Brain microvascular endothelial cell (primary cell): ENCODE measurements around the gene HSD17B14.
"Not testable (repeated sequence)": the region's sequence is repeated elsewhere in the genome, so short reads cannot be mapped to it uniquely, and the experiment has no call there.

Experiments used
- DNase-seq: peaks from one replicate; pipeline ENCODE4 v3.0.0-alpha.2; 2020
- H3K27ac ChIP-seq: fragments of 250-450 bp; sonication (Bioruptor Pico); 2 replicates; pipeline ENCODE4 v1.5.1; 2020; ENCODE audit warnings: mild to moderate bottlenecking, moderate library complexity
- H3K27me3 ChIP-seq: fragments of 250-450 bp; sonication (Bioruptor Pico); replicated peaks from 2 replicates; pipeline ENCODE4 v1.5.1; 2020; ENCODE audit warnings: mild to moderate bottlenecking
- H3K36me3 ChIP-seq: fragments of 250-450 bp; sonication (Bioruptor Pico); replicated peaks from 2 replicates; pipeline ENCODE4 v1.5.1; 2020; ENCODE audit warnings: mild to moderate bottlenecking
- H3K4me3 ChIP-seq: 2 replicates; pipeline ENCODE4 v1.5.1; 2011; ENCODE audit warnings: low read depth, mild to moderate bottlenecking, control low read depth, low read length, moderate library complexity
- in situ Hi-C: cut with HindIII; loops from 2 replicates; pipeline ENCODE4 v1.10.0; 2017; ENCODE audit warnings: low sequenced_read_pairs, low pct_ligation_motif_present
- TF ChIP-seq, protein P1 (sequence below): IDR thresholded peaks from 2 replicates; pipeline ENCODE4 v1.5.1; 2011; ENCODE audit warnings: low read depth, mild to moderate bottlenecking, moderate library complexity, low read length, control low read depth, inconsistent platforms; ENCODE audit errors: missing control alignments

HSD17B14 gene

GRCh38 chr19:48858984-48859710 is 22.9 kb upstream of the HSD17B14 start:
- DNase-seq: no peak
- Histone ChIP-seq H3K27ac (no peak overlapping the region), H3K27me3 (no peaks in the 10 kb centered on the region), H3K36me3 (peaks cover 8% of the 10 kb centered on the region), H3K4me3 (no peak overlapping the region)
- TF ChIP-seq, protein P1, sequence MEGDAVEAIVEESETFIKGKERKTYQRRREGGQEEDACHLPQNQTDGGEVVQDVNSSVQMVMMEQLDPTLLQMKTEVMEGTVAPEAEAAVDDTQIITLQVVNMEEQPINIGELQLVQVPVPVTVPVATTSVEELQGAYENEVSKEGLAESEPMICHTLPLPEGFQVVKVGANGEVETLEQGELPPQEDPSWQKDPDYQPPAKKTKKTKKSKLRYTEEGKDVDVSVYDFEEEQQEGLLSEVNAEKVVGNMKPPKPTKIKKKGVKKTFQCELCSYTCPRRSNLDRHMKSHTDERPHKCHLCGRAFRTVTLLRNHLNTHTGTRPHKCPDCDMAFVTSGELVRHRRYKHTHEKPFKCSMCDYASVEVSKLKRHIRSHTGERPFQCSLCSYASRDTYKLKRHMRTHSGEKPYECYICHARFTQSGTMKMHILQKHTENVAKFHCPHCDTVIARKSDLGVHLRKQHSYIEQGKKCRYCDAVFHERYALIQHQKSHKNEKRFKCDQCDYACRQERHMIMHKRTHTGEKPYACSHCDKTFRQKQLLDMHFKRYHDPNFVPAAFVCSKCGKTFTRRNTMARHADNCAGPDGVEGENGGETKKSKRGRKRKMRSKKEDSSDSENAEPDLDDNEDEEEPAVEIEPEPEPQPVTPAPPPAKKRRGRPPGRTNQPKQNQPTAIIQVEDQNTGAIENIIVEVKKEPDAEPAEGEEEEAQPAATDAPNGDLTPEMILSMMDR: no peak
- in situ Hi-C loops: no loop called here

DNA sequence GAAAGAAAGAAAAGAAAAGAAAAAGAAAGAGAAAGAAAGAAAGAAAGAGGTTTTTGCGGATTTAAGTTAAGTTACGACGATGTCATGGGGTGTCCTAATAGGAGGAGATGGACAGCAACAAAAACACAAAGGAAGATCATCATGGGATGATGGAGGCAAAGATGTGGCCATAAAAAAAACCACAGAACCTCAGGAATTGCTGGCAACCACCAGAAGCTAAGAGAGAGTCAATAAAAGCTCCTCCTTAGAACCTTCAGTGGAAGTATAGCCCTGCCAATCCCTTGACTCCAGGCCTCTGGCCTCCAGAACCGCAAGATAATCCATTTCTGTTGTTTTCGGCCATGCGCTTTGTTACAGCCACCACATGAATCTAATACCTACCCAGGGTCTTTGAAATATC is 20.6 kb upstream of the HSD17B14 start:
- Histone ChIP-seq H3K27me3 (no peaks in the 10 kb centered on the region), H3K36me3 (peaks cover 8% of the 10 kb centered on the region), H3K4me3 (no peak overlapping the region), H3K27ac (no peak overlapping the region)
- no peak for DNase-seq
- TF ChIP-seq, protein P1: no peak
- in situ Hi-C loops: no loop called here

GRCh38 chr19:48854103-48854502 is 17.8 kb upstream of the HSD17B14 start:
- H3K27ac ChIP-seq: no peak overlapping the region
- TF ChIP-seq, protein P1: no peak
- in situ Hi-C loops: no loop called here
- DNase-seq: no peak
- H3K27me3 ChIP-seq: no peaks in the 10 kb centered on the region
- no peak overlapping the region for H3K4me3 ChIP-seq
- H3K36me3 ChIP-seq: no peaks in the 10 kb centered on the region

- DNase-seq: no peak
- in situ Hi-C loops: no loop called here
- no peak overlapping the region for H3K4me3 ChIP-seq
- no peaks in the 10 kb centered on the region for H3K27me3 ChIP-seq
- TF ChIP-seq, protein P1: no peak
- no peak overlapping the region for H3K27ac ChIP-seq
- no peaks in the 10 kb centered on the region for H3K36me3 ChIP-seq
Measured at GRCh38 chr19:48853483-48853882, 17.2 kb upstream of the HSD17B14 start.

- no peak overlapping the region for H3K4me3 ChIP-seq
- H3K27me3 ChIP-seq: no peaks in the 10 kb centered on the region
- no peak overlapping the region for H3K27ac ChIP-seq
- in situ Hi-C loops: no loop called here
- TF ChIP-seq, protein P1: no peak
- H3K36me3 ChIP-seq: no peaks in the 10 kb centered on the region
- DNase-seq: no peak
Measured at GRCh38 chr19:48852292-48852691, 16.0 kb upstream of the HSD17B14 start.

DNA sequence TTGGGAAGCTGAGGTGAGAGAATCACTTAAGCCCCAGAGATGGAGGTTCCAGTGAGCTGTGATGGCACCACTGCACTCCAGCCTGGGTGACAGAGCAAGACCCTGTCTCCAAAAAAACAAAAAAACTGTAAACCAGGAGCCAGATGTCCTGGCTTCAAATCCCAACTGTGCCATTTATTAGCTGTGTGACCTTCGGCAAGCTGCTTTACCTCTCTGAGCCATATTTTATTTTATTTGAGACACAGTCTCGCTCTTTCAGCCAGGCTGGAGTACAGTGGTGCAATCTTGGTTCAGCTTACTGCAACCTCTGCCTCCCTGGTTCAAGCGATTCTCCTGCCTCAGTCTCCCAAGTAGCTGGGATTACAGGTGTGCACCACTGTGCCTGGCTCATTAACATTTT is 10.4 kb upstream of the HSD17B14 start:
- not testable (repeated sequence) for H3K27ac ChIP-seq, H3K4me3 ChIP-seq, H3K27me3 ChIP-seq, DNase-seq
- peaks cover 15% of the 10 kb centered on the region for H3K36me3 ChIP-seq
- in situ Hi-C loops: loop anchor here (10.0 kb wide), 1 partner anchor 52 kb away; no protein-coding TSS in a partner anchor
